Measurements from ENCODE around the gene COQ8A.

The COQ8A gene

GRCh38 chr1:226974544-226975258 is 34.6 kb downstream of the COQ8A start:
- DNase-seq (ENCODE audit: low read depth), result no peak

- no peak for DNase-seq (ENCODE audit: low read depth)
These were observed 35.5 kb downstream of the COQ8A start for GRCh38 chr1:226975259-226976250.

DNA sequence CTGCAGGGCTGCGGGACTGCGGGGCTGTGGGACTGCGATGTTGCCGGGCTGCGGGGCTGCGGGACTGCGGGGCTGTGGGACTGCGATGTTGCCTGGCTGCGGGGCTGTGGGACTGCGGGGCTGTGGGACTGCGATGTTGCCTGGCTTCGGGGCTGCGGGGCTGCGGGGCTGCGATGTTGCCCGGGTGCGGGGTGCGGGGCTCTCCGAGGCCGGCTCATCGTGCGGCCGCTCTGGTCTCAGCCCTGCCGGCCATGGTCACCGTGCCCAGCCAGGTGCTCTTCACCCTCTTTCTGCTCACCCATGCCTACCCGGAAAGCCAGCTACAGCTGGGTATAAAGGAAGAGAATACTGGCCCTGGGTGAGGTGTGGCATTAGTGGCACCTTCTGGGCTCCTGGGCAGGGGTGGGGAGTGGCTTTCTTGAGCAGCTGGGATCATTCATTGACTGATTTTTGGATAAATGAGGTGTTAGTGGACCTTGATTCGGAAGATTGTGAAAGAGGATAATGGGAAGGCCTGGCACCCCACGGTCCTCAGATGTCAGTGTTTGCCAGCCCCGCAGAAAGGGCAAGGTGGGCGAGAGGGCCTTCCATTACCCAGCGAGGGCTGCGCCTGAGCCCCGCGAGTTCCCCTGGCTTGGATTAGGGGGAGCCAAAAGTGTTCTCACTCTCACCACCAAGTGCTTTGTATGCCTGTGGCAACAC is 36.3 kb downstream of the COQ8A start:
- no peak for DNase-seq (ENCODE audit: low read depth)

- no peak for DNase-seq (ENCODE audit: low read depth)
These were observed 37.0 kb downstream of the COQ8A start for GRCh38 chr1:226976978-226977642.

GRCh38 chr1:226977643-226978431 is 37.7 kb downstream of the COQ8A start:
- no peak for DNase-seq (ENCODE audit: low read depth)

DNA sequence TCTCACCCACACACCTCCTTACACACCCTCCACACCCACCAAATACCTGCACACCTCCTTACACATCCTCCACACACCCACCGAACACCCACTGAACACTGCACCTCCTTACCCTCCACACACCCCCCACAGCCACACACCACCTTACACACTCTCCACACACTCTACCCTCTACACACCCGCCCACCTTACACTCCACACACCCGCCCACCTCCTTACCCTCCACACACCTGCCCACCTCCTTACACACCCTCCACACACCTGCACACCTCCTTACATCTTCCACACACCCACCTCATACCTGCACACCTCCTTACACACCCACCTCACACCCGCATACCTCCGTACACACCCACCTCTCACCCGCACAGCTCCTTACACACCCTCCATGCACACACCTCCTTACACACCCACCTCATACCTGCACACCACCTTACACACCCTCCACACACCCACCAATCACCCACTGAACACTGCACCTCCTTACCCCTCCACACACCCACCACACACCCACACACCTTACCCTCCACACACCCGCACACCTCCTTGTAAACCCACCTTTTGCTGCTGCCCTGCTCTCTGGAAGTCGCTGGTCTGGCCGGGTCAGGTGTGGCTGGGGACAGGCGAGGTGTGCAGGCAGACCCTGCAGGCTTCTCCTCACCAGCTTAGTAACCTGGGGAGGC is 38.5 kb downstream of the COQ8A start:
- DNase-seq (ENCODE audit: low read depth), result no peak

- no peak for DNase-seq (ENCODE audit: low read depth)
These were observed 39.0 kb downstream of the COQ8A start for GRCh38 chr1:226979115-226979516.

DNA sequence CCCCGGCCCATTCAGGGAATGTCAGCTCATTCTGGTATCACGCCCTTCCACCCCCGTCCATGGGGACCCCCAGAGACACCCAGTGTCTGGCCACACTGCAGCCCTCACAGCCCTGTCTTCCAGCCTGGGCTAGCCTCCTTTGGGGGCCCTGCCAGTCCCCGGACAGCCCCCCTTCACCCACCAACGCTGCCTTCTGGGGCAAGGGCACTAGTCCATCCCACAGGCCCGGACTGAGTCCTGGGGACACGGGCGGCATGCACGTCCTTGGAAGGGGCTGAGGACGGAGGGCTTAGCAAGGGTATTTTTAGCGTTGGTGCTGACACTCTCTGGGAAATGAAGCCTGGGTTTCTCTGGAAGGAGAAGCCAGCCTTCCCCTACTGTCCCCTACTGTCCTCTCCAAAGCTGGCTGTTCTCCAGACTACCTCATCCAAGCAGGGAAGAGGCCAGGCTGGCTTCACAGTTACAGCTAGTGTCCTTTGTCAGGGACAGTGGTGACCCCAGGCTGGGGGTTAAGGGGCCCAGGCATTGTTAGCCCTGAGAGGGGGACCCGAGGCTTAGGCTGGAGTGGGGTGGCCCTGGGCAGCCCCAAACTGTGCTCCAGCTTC is 39.5 kb downstream of the COQ8A start:
- DNase-seq (ENCODE audit: low read depth), result no peak

GRCh38 chr1:226980122-226980560 is 40.0 kb downstream of the COQ8A start:
- no peak for DNase-seq (ENCODE audit: low read depth)

GRCh38 chr1:226980565-226981385 is 40.7 kb downstream of the COQ8A start:
- no peak for DNase-seq (ENCODE audit: low read depth)

DNA sequence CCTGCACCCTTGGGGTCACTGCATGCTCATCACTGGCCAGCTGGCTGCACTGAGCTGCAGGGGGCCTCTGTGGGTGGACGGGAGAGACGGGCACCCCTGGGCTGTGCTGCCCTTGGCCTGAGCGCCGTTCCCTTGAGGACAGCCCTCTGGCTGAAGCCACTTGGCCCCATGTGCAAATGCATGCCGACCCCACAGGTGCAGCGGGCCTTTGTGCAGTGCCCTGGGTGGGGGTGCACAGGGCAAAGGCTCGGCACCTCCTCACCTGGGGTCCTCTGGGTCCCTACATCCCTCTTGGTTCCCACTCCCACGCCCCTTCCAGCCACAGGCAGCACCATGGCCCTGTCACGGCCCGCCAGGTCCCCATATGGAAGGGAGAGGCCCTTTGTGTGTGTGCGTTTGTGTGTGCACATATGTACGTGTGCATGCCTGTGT is 41.3 kb downstream of the COQ8A start:
- DNase-seq (ENCODE audit: low read depth), result no peak

- DNase-seq (ENCODE audit: low read depth), result no peak
These were observed 41.7 kb downstream of the COQ8A start for GRCh38 chr1:226981838-226982237.

DNA sequence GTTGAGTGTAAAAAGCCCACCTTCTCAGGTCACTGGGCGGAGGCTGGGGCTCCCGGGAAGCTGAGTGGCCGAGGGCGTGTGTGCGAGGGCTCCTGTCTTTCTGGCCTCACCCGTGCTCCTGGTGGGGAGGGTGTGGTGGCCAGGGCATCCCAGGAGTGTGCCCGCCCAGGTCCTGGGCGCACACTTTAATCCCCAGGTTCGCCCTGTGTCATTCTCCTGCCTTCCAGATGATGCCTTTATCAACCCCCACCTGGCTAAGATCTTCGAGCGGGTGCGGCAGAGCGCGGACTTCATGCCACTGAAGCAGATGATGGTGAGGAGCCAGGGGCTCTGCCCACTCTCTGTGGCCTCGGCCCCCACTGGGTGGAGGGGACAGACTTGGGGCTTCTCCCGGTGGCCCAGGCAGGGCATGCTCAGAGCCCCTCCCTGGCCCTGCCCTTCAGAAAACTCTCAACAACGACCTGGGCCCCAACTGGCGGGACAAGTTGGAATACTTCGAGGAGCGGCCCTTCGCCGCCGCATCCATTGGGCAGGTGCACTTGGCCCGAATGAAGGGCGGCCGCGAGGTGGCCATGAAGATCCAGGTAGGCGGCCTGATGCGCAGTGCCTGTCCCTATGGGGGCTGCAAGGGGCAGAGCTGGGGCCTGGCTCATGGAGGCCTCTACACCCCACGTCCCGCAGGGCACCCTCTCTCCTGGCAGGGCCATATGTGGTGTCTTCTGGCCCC is 42.5 kb downstream of the COQ8A start:
- no peak for DNase-seq (ENCODE audit: low read depth)

DNA sequence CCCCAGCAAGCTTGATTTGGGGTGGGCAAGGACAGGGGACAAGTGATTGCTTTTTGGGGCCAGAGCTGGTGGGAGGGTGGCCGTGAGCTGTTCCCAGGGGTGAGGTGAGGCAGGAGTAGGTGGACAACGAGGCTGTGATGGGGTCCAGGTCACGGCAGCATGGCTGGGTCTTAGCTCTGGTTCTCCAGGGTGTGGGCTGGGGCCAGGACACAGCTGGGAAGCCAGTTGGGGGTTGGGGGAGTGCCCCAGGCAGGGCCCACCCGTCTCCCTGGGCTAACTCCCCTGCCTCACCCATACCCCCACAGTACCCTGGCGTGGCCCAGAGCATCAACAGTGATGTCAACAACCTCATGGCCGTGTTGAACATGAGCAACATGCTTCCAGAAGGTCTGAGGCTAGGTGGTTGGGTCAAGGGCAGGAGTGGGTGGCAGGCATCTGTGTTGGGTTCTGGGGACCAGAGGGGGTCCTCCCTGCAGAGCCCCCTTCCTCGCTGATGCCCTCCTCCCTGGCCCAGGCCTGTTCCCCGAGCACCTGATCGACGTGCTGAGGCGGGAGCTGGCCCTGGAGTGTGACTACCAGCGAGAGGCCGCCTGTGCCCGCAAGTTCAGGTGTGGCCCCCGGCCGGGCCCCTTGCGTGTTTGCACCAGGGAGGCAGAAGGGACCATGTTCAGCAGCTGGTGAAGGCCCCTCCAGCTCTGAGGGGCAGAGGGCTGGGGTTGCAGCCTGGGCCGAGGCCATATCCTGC is 43.3 kb downstream of the COQ8A start:
- DNase-seq (ENCODE audit: low read depth), result no peak

DNA sequence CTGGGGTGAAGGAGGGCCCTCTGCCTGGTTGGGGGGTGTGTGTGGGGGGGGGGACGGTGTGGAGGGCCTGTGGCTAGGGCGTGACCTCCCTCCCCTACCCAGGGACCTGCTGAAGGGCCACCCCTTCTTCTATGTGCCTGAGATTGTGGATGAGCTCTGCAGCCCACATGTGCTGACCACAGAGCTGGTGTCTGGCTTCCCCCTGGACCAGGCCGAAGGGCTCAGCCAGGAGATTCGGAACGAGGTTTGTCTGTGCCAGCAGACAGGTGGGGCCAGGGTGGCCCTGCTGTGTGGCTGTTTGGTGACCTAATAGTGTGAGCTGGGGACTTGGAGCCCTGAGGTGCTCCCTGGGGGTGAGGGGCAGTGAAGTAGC is 43.9 kb downstream of the COQ8A start:
- no peak for DNase-seq (ENCODE audit: low read depth)

GRCh38 chr1:226984521-226985238 is 44.6 kb downstream of the COQ8A start:
- DNase-seq (ENCODE audit: low read depth), result no peak

- DNase-seq (ENCODE audit: low read depth), result no peak
These were observed 45.2 kb downstream of the COQ8A start for GRCh38 chr1:226985239-226985838.

Data from activated T-helper 1 cell treated with Interleukin-2 at 50 U/mL for 16 hours (primary cell).